Peyer's patch (tissue), 4 donors: ENCODE measurements around the gene ZC3H18.

Experiments
- CTCF ChIP-seq, 6 experiments: fragments of 450-650 bp in 4 of 6; fragments of 200-600 bp in 2 of 6; sonication (generic) in 1 of 6; IDR thresholded peaks; one replicate each; pipeline ENCODE4 v1.5.1; 2017 to 2019; ENCODE audit warnings: antibody characterized with exemption in 6 of 6, mild to moderate bottlenecking in 3 of 6, moderate library complexity in 1 of 6
- POLR2A ChIP-seq, 2 donors: fragments of 450-650 bp; IDR thresholded peaks; one replicate each; pipeline ENCODE4 v1.5.1; 2017; ENCODE audit warnings: antibody characterized with exemption in 2 of 2, mild to moderate bottlenecking in 2 of 2, moderate library complexity in 2 of 2

GRCh38 chr16:88535857-88536222 lies 34.4 kb upstream of the ZC3H18 start:
- no peak for TF ChIP-seq POLR2A (IDR thresholded peaks at IDR 0.05)
- no peak for TF ChIP-seq CTCF (IDR thresholded peaks at IDR 0.05)
